Measurements from ENCODE around the gene ZNF554. TPM values are rescaled to one million over a fixed set of nuclear protein-coding genes. Genes with fewer than 3 reads are reported as not detected.

The ZNF554 gene
- total and polyA plus RNA-seq, 10 donors, result 1.4 to 7.1 (median 4.0) TPM

GRCh38 chr19:2803486-2804155, 16.0 kb upstream of the ZNF554 start:
- Histone ChIP-seq H3K36me3 (peaks cover 0 to 98% (median 62%) of the 10 kb centered on the region in 6 donors), H3K27ac (no peak overlapping the region), H3K4me3 (no peak overlapping the region), H3K27me3 (replicated peaks in 1 of 7) (no peaks in the 10 kb centered on the region), H3K9me3 (no peaks in the 10 kb centered on the region), H3K4me1 (no peaks in the 10 kb centered on the region)
- intact Hi-C loops (cut with DNase I; ENCODE audit: low total_unique reads), result no loop called here
- TF ChIP-seq CTCF (IDR thresholded peaks at IDR 0.05 in 8 of 11, conservative IDR thresholded peaks at IDR 0.05 in 3 of 11) (no peak), POLR2AphosphoS5 (IDR thresholded peaks at IDR 0.05) (no peak), POLR2A (IDR thresholded peaks at IDR 0.05) (no peak)
- WGBS, 5 donors, result 93 to 95% (median 95%) methylated on average over 29 of the region's 29 CpGs
- no peak for DNase-seq

GRCh38 chr19:2804156-2805004, 15.3 kb upstream of the ZNF554 start:
- Histone ChIP-seq H3K4me3 (no peak overlapping the region), H3K36me3 (peaks cover 0 to 98% (median 64%) of the 10 kb centered on the region in 6 donors), H3K27ac (no peak overlapping the region), H3K9me3 (no peaks in the 10 kb centered on the region), H3K4me1 (no peaks in the 10 kb centered on the region), H3K27me3 (replicated peaks in 1 of 7) (no peaks in the 10 kb centered on the region)
- TF ChIP-seq CTCF (IDR thresholded peaks at IDR 0.05 in 8 of 11, conservative IDR thresholded peaks at IDR 0.05 in 3 of 11) (no peak), POLR2AphosphoS5 (IDR thresholded peaks at IDR 0.05) (no peak), POLR2A (IDR thresholded peaks at IDR 0.05) (no peak)
- 87 to 89% (median 87%) methylated on average over 16 to 27 of the region's 27 CpGs for WGBS, 5 donors
- intact Hi-C loops (cut with DNase I; ENCODE audit: low total_unique reads), result no loop called here
- no peak for DNase-seq

GRCh38 chr19:2805261-2805900, 14.3 kb upstream of the ZNF554 start:
- intact Hi-C loops (cut with DNase I; ENCODE audit: low total_unique reads), result no loop called here
- H3K4me3 ChIP-seq, result no peak overlapping the region
- H3K27ac ChIP-seq, result no peak overlapping the region
- no peaks in the 10 kb centered on the region for H3K9me3 ChIP-seq
- no peak for DNase-seq
- no peaks in the 10 kb centered on the region for H3K4me1 ChIP-seq
- no peak for TF ChIP-seq POLR2AphosphoS5 (IDR thresholded peaks at IDR 0.05)
- no peak for TF ChIP-seq CTCF (IDR thresholded peaks at IDR 0.05 in 8 of 11, conservative IDR thresholded peaks at IDR 0.05 in 3 of 11)
- TF ChIP-seq POLR2A (IDR thresholded peaks at IDR 0.05), result no peak
- peaks cover 0 to 98% (median 65%) of the 10 kb centered on the region in 6 donors for H3K36me3 ChIP-seq
- H3K27me3 ChIP-seq (replicated peaks in 1 of 7), result no peaks in the 10 kb centered on the region
- WGBS, 5 donors, result 97 to 99% (median 98%) methylated on average over 20 to 28 of the region's 28 CpGs
